Ishikawa (cell line): Measurements from ENCODE around the gene CAB39.

Experiments
- EP300 ChIP-seq: IDR thresholded peaks from 2 replicates; pipeline ENCODE4 v1.6.1; 2012; ENCODE audit warnings: borderline replicate concordance
- RAD21 ChIP-seq: IDR thresholded peaks from 2 replicates; pipeline ENCODE4 v1.6.1; 2012; ENCODE audit warnings: low read depth

DNA sequence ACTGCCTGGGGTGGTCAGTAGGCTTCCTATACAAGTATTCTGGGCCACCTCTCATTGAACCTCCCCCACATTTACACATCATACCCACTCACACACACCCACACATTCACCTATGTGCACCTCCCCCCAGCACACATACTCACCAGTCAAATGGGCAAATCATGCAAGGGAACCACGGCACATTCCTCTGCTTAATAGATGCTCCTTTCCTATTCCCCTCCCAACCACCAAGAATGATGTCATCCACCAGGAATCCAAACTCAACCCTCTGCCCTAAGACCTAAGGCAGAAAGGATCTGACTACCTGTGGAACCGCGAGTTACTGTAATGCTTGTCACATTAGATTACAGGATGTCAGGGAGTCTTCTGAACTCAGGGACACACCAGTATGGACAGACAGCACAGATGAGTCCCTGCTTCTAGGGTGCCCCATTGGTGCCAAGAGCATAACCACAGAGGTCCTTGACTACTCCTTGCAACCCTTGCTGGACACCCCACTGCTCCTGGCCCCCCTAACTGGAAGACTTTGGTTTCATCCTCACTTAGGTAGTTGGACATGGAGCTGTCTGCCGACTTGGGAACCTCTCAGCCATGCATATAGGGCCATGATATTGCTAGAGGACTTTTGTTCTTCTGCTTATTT, 21.5 kb upstream of the CAB39 start:
- TF ChIP-seq EP300 (no peak; the same call in 1 of the 2 replicates), RAD21 (no peak)
